ENCODE data around the gene LRP2BP.

DNA sequence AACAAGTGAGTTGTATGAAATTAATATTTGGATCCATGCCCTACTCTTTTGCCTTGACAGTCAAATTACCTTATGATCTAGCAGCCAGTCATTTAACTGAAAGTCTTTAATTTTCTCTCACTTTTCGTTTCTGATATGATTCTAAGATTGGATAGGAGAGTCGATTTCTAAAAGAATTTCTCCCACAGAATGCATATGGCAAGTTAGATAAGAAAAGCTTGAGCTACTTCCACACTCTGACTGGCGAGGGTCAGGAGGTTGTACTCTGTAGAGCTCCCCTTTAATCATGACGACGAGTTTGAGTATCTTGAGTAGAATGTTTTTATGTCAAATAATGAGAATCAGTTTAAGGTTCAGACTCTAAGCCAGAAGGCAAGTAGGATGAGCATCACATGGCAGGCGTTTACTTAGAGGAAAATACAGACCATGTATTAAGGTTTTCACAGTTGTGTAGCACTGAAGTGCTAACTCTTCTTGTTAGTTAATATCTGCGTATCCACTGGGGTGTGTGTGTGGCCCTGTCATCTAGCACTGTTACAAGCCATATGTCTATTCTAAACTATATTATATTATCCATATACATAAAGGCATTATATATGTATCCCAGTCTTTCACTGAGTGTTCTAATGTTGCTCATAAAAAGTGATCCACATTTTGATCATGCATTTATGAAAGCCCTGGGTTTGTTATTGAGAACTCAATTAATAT is 37.8 kb downstream of the LRP2BP start:
- TF ChIP-seq CTCF (conservative IDR thresholded peaks at IDR 0.05; ENCODE audit: low read length) (no peak), EZH2phosphoT487 (IDR thresholded peaks at IDR 0.05; ENCODE audit: borderline replicate concordance, low read depth, low read length) (no peak)

All from OCI-LY7 (cell line).